ENCODE results near the gene RARRES1.

DNA sequence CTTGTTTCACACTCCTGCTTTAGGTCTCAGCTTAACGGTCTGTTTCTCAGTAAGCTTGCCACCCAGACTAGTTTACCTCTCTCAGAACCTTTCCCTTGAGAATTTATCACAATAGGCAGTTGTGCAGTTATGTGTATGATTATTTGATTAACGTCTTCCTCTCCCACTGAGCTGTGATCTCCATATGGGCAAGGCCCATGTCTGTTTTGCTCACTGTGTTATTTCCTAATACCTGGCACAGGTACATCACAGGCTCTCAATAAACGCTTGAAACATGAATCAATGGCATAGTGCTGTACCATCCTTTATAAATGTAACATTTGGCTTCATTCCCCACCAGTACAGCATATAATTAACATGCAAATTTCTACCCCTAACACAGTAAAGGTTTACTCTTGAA lies 29.1 kb upstream of the RARRES1 start:
- TF ChIP-seq ZNF560 (tag by site-specific recombination; IDR thresholded peaks at IDR 0.05; ENCODE audit: borderline replicate concordance) (no peak), ZFP3 (tag by site-specific recombination; IDR thresholded peaks at IDR 0.05; ENCODE audit: low read depth) (no peak)
- TF ChIP-seq, protein P1, sequence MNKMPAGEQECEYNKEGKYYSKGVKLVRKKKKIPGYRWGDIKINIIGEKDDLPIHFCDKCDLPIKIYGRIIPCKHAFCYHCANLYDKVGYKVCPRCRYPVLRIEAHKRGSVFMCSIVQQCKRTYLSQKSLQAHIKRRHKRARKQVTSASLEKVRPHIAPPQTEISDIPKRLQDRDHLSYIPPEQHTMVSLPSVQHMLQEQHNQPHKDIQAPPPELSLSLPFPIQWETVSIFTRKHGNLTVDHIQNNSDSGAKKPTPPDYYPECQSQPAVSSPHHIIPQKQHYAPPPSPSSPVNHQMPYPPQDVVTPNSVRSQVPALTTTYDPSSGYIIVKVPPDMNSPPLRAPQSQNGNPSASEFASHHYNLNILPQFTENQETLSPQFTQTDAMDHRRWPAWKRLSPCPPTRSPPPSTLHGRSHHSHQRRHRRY (tag by site-specific recombination; IDR thresholded peaks at IDR 0.05) = no peak
